H9 (cell line): Measurements from ENCODE around the gene DDA1. TPM values are rescaled to one million over a fixed set of nuclear protein-coding genes. Genes with fewer than 3 reads are reported as not detected.
A peak's percentile ranks its signal among the peaks of the same experiment; 100 is the strongest.

Experiments used
- DNase-seq: peaks from one replicate; pipeline ENCODE4 v3.0.0-alpha.2; 2017
- H2AFZ ChIP-seq: one replicate; pipeline ENCODE4 v1.6.1; 2013; ENCODE audit warnings: mild to moderate bottlenecking, low read length, control low read depth, moderate library complexity
- H2AK5ac ChIP-seq: 2 replicates; pipeline ENCODE4 v1.6.1; 2013; ENCODE audit warnings: low read length, control low read depth, mixed read lengths; ENCODE audit not compliant: insufficient read length
- H2BK120ac ChIP-seq: one replicate; pipeline ENCODE4 v1.6.1; 2013; ENCODE audit warnings: low read depth, mild to moderate bottlenecking, low read length, control low read depth, inconsistent platforms; ENCODE audit not compliant: poor library complexity, severe bottlenecking
- H2BK12ac ChIP-seq: 2 replicates; pipeline ENCODE4 v1.6.1; 2013; ENCODE audit warnings: low read length, control low read depth, mixed read lengths, low read depth; ENCODE audit not compliant: insufficient read length
- H2BK15ac ChIP-seq: 2 replicates; pipeline ENCODE4 v1.6.1; 2013; ENCODE audit warnings: low read depth, low read length, control low read depth
- H2BK20ac ChIP-seq: one replicate; pipeline ENCODE4 v1.6.1; 2013; ENCODE audit warnings: low read depth, mild to moderate bottlenecking, low read length, control low read depth, inconsistent platforms; ENCODE audit not compliant: poor library complexity, severe bottlenecking
- H2BK5ac ChIP-seq: 2 replicates; pipeline ENCODE4 v1.6.1; 2013; ENCODE audit warnings: low read length, control low read depth, mixed read lengths; ENCODE audit not compliant: insufficient read length
- H3K14ac ChIP-seq: 2 replicates; pipeline ENCODE4 v1.6.1; 2013; ENCODE audit warnings: low read length, control low read depth; ENCODE audit not compliant: insufficient read depth
- H3K18ac ChIP-seq: 2 replicates; pipeline ENCODE4 v1.6.1; 2013; ENCODE audit warnings: low read depth, mild to moderate bottlenecking, mixed read lengths, low read length, control low read depth; ENCODE audit not compliant: insufficient read length
- H3K23ac ChIP-seq: 2 replicates; pipeline ENCODE4 v1.6.1; 2013; ENCODE audit warnings: low read length, control low read depth, mixed read lengths, low read depth; ENCODE audit not compliant: insufficient read length
- H3K23me2 ChIP-seq: 2 replicates; pipeline ENCODE4 v1.6.1; 2013; ENCODE audit warnings: low read depth, mild to moderate bottlenecking, mixed read lengths, low read length, control low read depth; ENCODE audit not compliant: insufficient read length, poor library complexity, severe bottlenecking
- H3K27ac ChIP-seq: 2 replicates; pipeline ENCODE4 v1.5.1; 2013; ENCODE audit warnings: low read length, control low read depth, mixed read lengths, low read depth; ENCODE audit not compliant: insufficient read length
- H3K27me3 ChIP-seq: 2 replicates; pipeline ENCODE4 v1.6.1; 2013; ENCODE audit warnings: low read length, control low read depth, inconsistent platforms; ENCODE audit not compliant: insufficient read depth
- H3K4ac ChIP-seq: 2 replicates; pipeline ENCODE4 v1.6.1; 2013; ENCODE audit warnings: low read depth, mild to moderate bottlenecking, control low read depth, inconsistent platforms, low read length, moderate library complexity
- H3K4me1 ChIP-seq: 2 replicates; pipeline ENCODE4 v1.6.1; 2013; ENCODE audit warnings: low read length, control low read depth, inconsistent platforms; ENCODE audit not compliant: insufficient read depth
- H3K4me2 ChIP-seq: 2 replicates; pipeline ENCODE4 v1.6.1; 2013; ENCODE audit warnings: low read length, control low read depth, mixed read lengths; ENCODE audit not compliant: insufficient read length, insufficient read depth
- H3K56ac ChIP-seq: 2 replicates; pipeline ENCODE4 v1.6.1; 2013; ENCODE audit warnings: low read depth, mild to moderate bottlenecking, mixed read lengths, low read length, control low read depth; ENCODE audit not compliant: insufficient read length
- H3K79me1 ChIP-seq: 2 replicates; pipeline ENCODE4 v1.6.1; 2013; ENCODE audit warnings: low read depth, mild to moderate bottlenecking, moderate library complexity, low read length, control low read depth, inconsistent platforms; ENCODE audit not compliant: insufficient read depth, poor library complexity, severe bottlenecking
- H3K79me2 ChIP-seq: 2 replicates; pipeline ENCODE4 v1.6.1; 2013; ENCODE audit warnings: low read length, control low read depth, inconsistent platforms; ENCODE audit not compliant: insufficient read depth
- H3K9ac ChIP-seq: 2 replicates; pipeline ENCODE4 v1.6.1; 2013; ENCODE audit warnings: low read length, control low read depth, mixed read lengths; ENCODE audit not compliant: insufficient read length; ENCODE audit errors: extremely low read depth
- H3K9me3 ChIP-seq: one replicate; pipeline ENCODE4 v1.6.1; 2013; ENCODE audit warnings: low read depth, low read length, inconsistent platforms; ENCODE audit not compliant: control insufficient read depth
- H3T11ph ChIP-seq: one replicate; pipeline ENCODE4 v1.6.1; 2013; ENCODE audit warnings: mild to moderate bottlenecking, low read length, control low read depth, inconsistent platforms
- H4K20me1 ChIP-seq: one replicate; pipeline ENCODE4 v1.6.1; 2013; ENCODE audit not compliant: control insufficient read depth, insufficient read length, insufficient read depth
- H4K5ac ChIP-seq: 2 replicates; pipeline ENCODE4 v1.6.1; 2013; ENCODE audit warnings: low read depth, mild to moderate bottlenecking, mixed read lengths, low read length, control low read depth; ENCODE audit not compliant: insufficient read length
- H4K8ac ChIP-seq: replicated peaks from 2 replicates; pipeline ENCODE4 v1.6.1; 2013; ENCODE audit warnings: low read length, control low read depth, mixed read lengths, low read depth; ENCODE audit not compliant: insufficient read length
- H4K91ac ChIP-seq: 2 replicates; pipeline ENCODE4 v1.6.1; 2013; ENCODE audit warnings: low read depth, mild to moderate bottlenecking, moderate library complexity, mixed read lengths, low read length, control low read depth; ENCODE audit not compliant: insufficient read length
- H3K27ac Mint-ChIP-seq, 3 experiments: 2 replicates in 2 of 3; 3 replicates in 1 of 3; pipeline ENCODE4 v1.8.0; 2020 to 2021; ENCODE audit warnings: mixed read lengths in 3 of 3, mild to moderate bottlenecking in 1 of 3, moderate library complexity in 1 of 3
- H3K27me3 Mint-ChIP-seq: 2 replicates; pipeline ENCODE4 v1.8.0; 2021; ENCODE audit warnings: low read depth, mild to moderate bottlenecking, moderate library complexity, mixed read lengths
- H3K36me3 Mint-ChIP-seq, 3 experiments: 2 replicates in 2 of 3; 3 replicates in 1 of 3; pipeline ENCODE4 v1.8.0; 2020 to 2021; ENCODE audit warnings: low read depth in 3 of 3, mixed read lengths in 3 of 3; ENCODE audit not compliant: insufficient read depth in 1 of 3
- H3K4me1 Mint-ChIP-seq, 2 experiments: 2 replicates each; pipeline ENCODE4 v1.8.0; 2020; ENCODE audit warnings: mixed read lengths in 2 of 2
- H3K4me3 Mint-ChIP-seq, 2 experiments: 2 replicates in 1 of 2; 3 replicates in 1 of 2; pipeline ENCODE4 v1.8.0; 2020 to 2021; ENCODE audit warnings: mild to moderate bottlenecking in 2 of 2, mixed read lengths in 2 of 2, moderate library complexity in 1 of 2
- H3K9me3 Mint-ChIP-seq, 2 experiments: 2 replicates in 1 of 2; 3 replicates in 1 of 2; pipeline ENCODE4 v1.8.0; 2020; ENCODE audit warnings: mild to moderate bottlenecking in 2 of 2, mixed read lengths in 2 of 2, moderate library complexity in 1 of 2
- CTCF ChIP-seq: fragments of 200-600 bp; sonication (generic); conservative IDR thresholded peaks from 3 replicates; pipeline ENCODE4 v1.8.0; 2021; ENCODE audit warnings: antibody characterized with exemption, mild to moderate bottlenecking
- WGBS: extraction: QIAGEN DNeasy Blood & Tissue Kit; methylation state at CpG from one replicate; pipeline ENCODE4 v1.1.7; 2013; ENCODE audit warnings: missing lambda C conversion rate, low lambda C conversion rate, mixed read lengths; ENCODE audit not compliant: insufficient read length; ENCODE audit errors: extremely low coverage; 5-methylcytosine and 5-hydroxymethylcytosine counted together
- total RNA-seq: library from RNA; stranded (reverse); gene quantifications from 2 replicates; pipeline ENCODE4 v1.2.1, GENCODE V29; 2021

Gene DDA1
- total RNA-seq, 1 experiment from 2014 or later, result 45.7 TPM

GRCh38 chr19:17348700-17349099 lies 39.3 kb downstream of the DDA1 start:
- H3K36me3 Mint-ChIP-seq, result peaks cover 0 to 7% (median 0%) of the 10 kb centered on the region in 3 experiments; a peak in 2 of 7 replicates
- peak overlapping the region in 1 of 2 experiments; percentile 58; a peak in 1 of 5 replicates for H3K4me3 Mint-ChIP-seq
- H3K23me2 ChIP-seq, result no peaks in the 10 kb centered on the region
- no peaks in the 10 kb centered on the region for H3K79me1 ChIP-seq
- H3K4ac ChIP-seq, result no peak overlapping the region
- H3K4me1 ChIP-seq, result no peaks in the 10 kb centered on the region
- no peak overlapping the region for H4K8ac ChIP-seq
- H3K9me3 Mint-ChIP-seq, result no peaks in the 10 kb centered on the region; a peak in 2 of 5 replicates
- H2BK5ac ChIP-seq, result no peak overlapping the region
- H4K5ac ChIP-seq, result no peak overlapping the region
- TF ChIP-seq CTCF, result no peak
- no peak overlapping the region for H3K4me2 ChIP-seq
- H2AFZ ChIP-seq, result no peak overlapping the region
- no peak overlapping the region for H3K56ac ChIP-seq
- H2BK20ac ChIP-seq, result no peak overlapping the region
- no peaks in the 10 kb centered on the region for H3K79me2 ChIP-seq
- no CpG with 5 or more reads among the region's 12 CpGs for WGBS
- DNase-seq, result peak; percentile 86
- no peak overlapping the region for H4K91ac ChIP-seq
- no peaks in the 10 kb centered on the region for H4K20me1 ChIP-seq
- no peak overlapping the region for H3K9ac ChIP-seq
- H2BK120ac ChIP-seq, result no peak overlapping the region
- peaks cover 4% of the 10 kb centered on the region for H3K27me3 Mint-ChIP-seq
- no peak overlapping the region for H2BK15ac ChIP-seq
- no peak overlapping the region for H3T11ph ChIP-seq
- no peak overlapping the region for H3K27ac ChIP-seq
- H3K14ac ChIP-seq, result no peak overlapping the region
- H3K18ac ChIP-seq, result peak overlapping the region; percentile 81
- no peak overlapping the region for H2BK12ac ChIP-seq
- no peak overlapping the region for H2AK5ac ChIP-seq
- peak overlapping the region in 1 of 3 experiments; percentile 68; a peak in 2 of 7 replicates for H3K27ac Mint-ChIP-seq
- H3K23ac ChIP-seq, result no peak overlapping the region
- H3K4me1 Mint-ChIP-seq, result peaks cover 19 to 26% of the 10 kb centered on the region in 2 experiments
- H3K9me3 ChIP-seq, result no peaks in the 10 kb centered on the region
- no peaks in the 10 kb centered on the region for H3K27me3 ChIP-seq
